NCI-H2081 (cell line): ENCODE results near the gene ANKLE2.
"Not testable (repeated sequence)": the region's sequence is repeated elsewhere in the genome, so short reads cannot be mapped to it uniquely, and the experiment has no call there.

Experiments
- DNase-seq, 2 experiments: peaks; one replicate each; lab custom pipeline; 2025; lab: John Stamatoyannopoulos, UW

Gene ANKLE2

DNA sequence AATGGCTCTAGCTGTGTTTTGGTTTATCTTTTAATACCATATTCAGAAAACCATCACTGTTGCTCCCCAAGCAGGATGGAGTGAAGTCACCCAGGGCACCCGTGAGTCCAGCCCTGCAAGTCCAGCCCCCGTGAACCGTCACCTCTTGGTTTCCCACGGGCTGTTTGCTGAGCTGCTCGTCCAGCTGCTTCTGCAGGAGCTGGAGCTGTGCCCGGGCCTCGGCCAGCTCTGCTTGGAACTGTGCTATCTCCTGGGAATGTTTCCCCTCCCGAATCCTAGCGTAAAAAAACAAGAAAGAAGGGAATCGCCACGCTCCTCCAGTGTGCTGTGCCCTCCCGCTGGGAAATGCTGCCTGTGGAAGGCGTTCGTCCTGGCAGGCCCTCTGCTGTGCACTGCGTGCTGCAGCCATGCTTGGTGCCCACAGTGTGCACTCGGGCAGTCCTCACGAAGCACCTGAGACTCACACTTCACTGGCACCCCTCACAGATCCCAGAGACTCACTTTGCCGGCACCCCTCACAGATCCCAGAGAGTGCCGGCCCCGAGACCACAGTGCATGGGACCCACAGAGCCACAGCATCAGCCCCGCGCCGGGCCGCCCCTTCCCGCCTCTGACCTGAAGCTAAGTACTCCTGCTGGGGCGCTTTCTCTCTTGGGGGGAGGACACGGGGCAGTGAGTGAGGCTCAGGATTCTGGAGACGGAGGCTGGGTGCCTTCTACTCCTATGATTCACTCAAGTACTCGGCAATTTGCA is 15.4 kb upstream of the ANKLE2 start:
- no peak for DNase-seq

GRCh38 chr12:132776230-132776625 is 14.6 kb upstream of the ANKLE2 start:
- not testable (repeated sequence) for DNase-seq

GRCh38 chr12:132775502-132776229 is 14.0 kb upstream of the ANKLE2 start:
- DNase-seq, result no peak

GRCh38 chr12:132774646-132775275 is 13.1 kb upstream of the ANKLE2 start:
- no peak for DNase-seq

- DNase-seq, result no peak
Measured at GRCh38 chr12:132774159-132774558, 12.5 kb upstream of the ANKLE2 start.

DNA sequence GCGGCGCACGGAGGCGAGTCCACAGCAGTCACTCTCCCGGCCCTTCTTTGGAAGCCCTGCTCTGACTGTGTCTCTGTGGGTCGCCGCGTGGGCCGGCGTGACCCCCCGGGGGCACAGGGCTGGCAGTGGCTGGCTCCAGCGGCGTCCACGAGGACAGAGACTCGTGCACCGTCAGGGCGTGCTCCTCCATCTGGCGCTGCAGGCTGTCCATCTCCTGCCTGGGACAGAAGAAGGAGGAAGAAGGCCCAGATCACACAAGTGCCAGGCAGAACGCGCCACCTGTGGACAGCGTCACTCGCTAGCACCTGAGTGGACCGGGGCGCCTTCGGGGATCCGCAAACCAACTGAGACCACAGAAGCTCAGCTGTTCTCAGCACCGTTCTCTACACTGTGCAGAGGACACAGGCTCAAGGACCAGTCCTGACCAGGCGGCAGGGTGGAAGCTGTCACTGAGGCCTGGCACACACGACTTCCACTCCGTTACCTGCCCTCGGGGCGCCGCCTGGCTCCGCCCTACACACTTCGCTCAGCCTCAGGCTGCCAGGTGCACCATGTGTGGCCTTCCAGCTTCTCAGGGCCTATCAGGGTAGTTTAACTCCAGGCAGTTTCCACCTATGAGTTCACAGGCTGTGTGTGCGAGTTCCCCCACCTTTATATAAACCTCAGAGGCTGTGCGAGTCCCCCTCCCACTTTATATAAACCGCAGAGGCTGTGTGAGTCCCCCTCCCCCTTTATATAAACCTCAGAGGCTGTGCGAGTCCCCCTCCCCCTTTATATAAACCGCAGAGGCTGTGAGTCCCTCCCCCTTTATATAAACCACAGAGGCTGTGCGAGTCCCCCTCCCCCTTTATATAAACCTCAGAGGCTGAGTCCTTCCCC is 11.7 kb upstream of the ANKLE2 start:
- DNase-seq, result no peak

GRCh38 chr12:132772606-132773005 is 11.0 kb upstream of the ANKLE2 start:
- DNase-seq, result no peak

DNA sequence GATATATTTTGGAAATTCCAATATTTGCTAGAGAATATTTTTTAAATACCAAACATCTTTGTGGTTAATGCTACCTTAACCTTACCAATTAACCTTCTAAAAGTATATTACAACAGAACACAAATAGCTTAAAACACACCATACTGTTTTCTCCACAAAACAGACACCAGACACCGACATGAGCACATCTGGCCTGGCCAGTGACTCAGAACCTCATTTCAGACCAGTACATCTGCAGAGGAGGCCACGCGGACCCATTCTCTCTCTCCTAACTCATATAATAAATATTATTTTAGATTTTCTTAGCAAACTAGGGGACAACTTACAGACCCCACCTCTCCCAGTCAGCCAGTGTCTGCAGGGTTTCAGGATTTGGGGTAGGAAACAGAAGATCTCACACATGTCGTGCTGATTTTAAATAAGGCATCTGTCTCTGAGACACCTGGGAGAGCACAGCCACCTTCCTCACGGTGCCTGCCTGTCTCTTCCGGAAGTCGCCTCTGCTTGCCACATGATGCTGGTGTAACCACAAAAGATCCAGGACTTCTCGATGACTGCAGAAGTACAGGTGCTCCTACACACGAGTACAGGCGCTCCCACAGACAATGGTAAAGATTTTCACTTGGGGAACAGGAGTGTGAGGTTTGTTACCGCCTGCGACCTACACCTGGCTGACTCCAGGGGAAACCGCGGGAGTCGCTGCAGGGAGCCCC is 9.7 kb upstream of the ANKLE2 start:
- no peak for DNase-seq

- DNase-seq, result no peak
Measured at GRCh38 chr12:132766380-132767085, 4.9 kb upstream of the ANKLE2 start.

GRCh38 chr12:132765361-132765760 is 3.7 kb upstream of the ANKLE2 start:
- no peak for DNase-seq

DNA sequence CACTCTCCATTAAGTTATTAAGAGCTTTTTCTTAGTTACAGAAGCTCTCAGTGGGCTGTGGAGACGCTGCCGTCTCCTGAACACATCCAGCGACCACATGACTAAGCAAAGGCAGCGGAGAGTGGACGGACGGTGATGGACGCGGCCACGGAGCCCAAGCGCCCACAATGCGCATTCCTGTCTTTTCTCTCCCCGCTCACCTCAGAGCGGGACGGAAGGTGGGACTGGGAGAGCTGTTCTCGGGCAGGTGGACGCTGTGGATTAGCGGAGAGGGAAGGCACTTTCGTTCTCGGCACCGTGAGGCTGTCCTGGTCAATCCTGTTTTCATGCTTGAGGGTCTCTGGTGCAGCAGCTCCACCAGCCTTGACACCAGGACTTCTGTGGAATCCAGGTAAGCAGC is 2.6 kb upstream of the ANKLE2 start:
- DNase-seq, result no peak

DNA sequence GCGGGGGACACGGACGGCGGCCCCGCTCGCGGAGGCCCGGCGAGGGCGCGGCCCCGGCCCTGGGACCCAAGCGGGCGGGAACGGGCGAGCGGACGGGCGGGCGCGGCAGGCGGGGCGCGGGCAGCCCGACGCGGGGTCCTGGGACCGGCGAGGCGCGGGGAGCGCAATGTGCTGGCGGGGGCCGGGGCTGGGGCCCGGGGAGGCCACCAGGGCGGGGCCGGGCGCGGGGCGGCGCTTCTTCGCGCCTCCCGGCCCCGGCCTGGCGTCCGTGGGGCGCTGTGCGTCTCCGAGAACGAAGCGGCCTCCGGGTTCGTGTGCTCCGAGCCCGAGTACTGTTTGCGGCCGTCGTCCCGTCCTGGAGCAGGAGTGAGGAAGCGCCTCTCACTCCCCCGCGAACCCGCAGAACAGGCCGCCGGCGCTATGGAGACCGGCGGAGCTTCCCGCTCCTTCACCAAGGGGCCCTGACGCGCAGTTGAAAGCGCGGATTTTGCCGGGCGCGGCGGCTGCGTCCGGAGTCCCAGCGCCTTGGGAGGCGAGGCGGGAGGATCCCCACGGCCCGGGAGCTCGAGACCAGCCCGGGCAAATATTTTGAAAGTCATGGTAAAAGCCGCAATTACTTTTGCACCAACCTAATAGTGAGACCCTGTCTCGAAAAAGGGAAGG is 420 bp upstream of the ANKLE2 start:
- DNase-seq, result peak; percentile 89 to 93

- DNase-seq, result no peak
Measured at GRCh38 chr12:132759359-132759758, 2.3 kb downstream of the ANKLE2 start.

GRCh38 chr12:132758825-132759224 is 2.8 kb downstream of the ANKLE2 start:
- DNase-seq, result not testable (repeated sequence)

DNA sequence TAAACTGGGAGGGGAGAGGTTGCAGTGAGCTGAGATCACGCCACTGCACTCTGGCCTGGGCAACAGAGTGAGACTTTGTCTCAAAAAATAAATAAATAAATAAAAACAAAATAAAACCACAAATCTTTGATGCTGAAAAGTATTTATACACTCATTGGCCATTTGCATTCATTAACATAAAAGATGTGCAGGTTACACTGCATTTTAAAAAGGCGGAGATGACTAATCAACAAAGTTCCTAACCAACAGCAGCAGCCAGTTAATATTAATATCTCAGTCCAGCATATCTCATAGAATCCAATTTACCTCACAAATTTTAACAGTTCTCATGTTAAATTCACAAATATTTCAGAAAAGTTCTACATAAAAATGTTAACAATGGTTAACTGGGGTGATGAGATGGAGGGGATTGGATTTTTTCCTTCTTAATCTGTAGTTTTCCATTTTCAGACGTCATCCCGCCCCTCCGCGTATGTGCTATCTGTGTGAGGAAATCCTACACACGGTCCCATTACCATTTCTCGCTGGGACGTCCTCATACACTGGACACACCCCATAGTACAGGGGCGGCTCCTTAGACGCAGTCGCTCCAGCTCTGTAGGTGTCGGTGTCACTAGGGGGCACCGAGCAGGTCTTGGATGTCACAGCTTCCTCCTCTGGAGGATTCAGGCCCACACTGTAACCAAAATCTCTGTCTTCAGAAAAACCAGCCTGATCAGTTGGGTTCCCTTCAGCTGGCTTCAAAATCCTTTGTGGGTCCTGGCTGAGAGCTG is 7.3 kb downstream of the ANKLE2 start:
- DNase-seq, result no peak

DNA sequence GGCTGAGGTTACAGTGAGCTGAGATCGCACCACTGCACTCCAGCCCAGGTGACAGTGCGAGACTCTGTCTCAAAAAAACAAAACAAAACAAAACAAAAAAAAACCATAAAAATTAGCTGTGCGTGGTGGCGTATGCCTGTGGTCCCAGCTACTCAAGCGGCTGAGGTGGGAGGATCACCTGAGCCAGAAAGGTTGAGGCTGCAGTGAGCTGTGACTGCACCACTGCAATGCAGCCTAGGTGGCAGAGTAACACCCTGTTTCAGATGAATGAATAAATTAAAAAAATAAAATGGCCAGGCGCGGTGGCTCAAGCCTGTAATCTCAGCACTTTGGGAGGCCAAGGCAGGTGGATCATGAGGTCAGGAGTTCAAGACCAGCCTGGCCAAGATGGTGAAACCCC is 8.0 kb downstream of the ANKLE2 start:
- DNase-seq, result not testable (repeated sequence)

DNA sequence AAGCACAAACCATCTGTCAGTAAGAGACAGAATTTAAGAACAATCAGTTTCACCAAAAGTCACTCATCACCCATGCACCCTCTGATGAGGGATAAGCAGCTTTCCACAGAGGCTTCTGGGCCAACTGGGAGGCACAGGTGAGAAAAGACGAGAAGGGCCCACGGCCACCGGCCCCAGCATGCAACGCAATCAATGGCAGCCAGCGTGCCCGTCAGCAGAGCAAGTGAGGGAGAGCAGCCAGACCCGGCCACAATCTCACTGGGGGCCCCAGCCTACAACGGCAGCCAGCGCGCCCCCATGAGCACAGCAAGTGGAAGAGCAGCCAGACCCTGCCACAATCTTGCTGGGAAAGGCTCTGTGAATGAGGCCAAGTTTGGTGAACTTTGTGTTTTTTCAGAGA is 13.3 kb downstream of the ANKLE2 start:
- DNase-seq, result no peak

DNA sequence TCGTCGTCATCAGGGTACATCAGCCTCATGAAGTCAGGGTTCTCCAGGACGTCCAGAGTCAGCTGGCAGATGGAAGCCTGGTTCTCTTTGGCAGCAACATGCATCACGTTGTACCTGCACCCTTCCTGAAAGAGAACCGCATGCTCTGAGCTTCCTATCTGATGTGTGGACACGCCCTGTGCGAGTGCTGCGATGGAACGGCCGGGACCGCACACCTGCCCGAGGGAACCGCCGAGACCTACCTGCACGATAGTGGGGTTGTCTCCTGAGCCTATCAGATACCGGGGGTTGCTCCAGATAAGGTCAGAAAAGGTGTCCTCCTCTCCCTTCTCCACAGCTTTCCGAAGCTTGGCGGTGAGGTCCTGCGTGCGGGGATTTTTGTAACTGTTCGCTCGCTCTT is 13.7 kb downstream of the ANKLE2 start:
- DNase-seq, result no peak

- DNase-seq, result no peak
Measured at GRCh38 chr12:132747395-132747794, 14.2 kb downstream of the ANKLE2 start.
